Mesothelial cell of epicardium (in vitro differentiated cells): ENCODE measurements around the gene ILDR2. TPM values are rescaled to one million over a fixed set of nuclear protein-coding genes. Genes with fewer than 3 reads are reported as not detected.
A peak's percentile ranks its signal among the peaks of the same experiment; 100 is the strongest.

Source experiments
- DNase-seq, 2 experiments: peaks; one replicate each; pipeline ENCODE4 v3.0.0; 2021; ENCODE audit warnings: low spot score in 2 of 2; ENCODE audit not compliant: unreplicated experiment in 2 of 2
- H3K27ac Mint-ChIP-seq: 2 replicates; pipeline ENCODE4 v1.8.0; 2021; ENCODE audit warnings: mixed read lengths
- H3K27me3 Mint-ChIP-seq: 2 replicates; pipeline ENCODE4 v1.8.0; 2021; ENCODE audit warnings: low read depth, mixed read lengths
- H3K36me3 Mint-ChIP-seq: 2 replicates; pipeline ENCODE4 v1.8.0; 2021; ENCODE audit warnings: mixed read lengths
- H3K4me1 Mint-ChIP-seq: 2 replicates; pipeline ENCODE4 v1.8.0; 2021; ENCODE audit warnings: mixed read lengths
- H3K4me3 Mint-ChIP-seq: 2 replicates; pipeline ENCODE4 v1.8.0; 2021; ENCODE audit warnings: mild to moderate bottlenecking, moderate library complexity, mixed read lengths
- H3K9me3 Mint-ChIP-seq: 2 replicates; pipeline ENCODE4 v1.8.0; 2021; ENCODE audit warnings: mixed read lengths
- total RNA-seq: library from RNA; stranded (reverse); gene quantifications from 3 replicates; pipeline ENCODE4 v1.2.1, GENCODE V29; 2021
- TF ChIP-seq, protein P1 (sequence below): fragments of 200-600 bp; sonication (generic); IDR thresholded peaks from one replicate; pipeline ENCODE4 v1.5.0; 2021; ENCODE audit warnings: antibody characterized with exemption; ENCODE audit not compliant: unreplicated experiment

Gene ILDR2
- total RNA-seq, 1 donor from 2014 or later = 1.1 TPM

DNA sequence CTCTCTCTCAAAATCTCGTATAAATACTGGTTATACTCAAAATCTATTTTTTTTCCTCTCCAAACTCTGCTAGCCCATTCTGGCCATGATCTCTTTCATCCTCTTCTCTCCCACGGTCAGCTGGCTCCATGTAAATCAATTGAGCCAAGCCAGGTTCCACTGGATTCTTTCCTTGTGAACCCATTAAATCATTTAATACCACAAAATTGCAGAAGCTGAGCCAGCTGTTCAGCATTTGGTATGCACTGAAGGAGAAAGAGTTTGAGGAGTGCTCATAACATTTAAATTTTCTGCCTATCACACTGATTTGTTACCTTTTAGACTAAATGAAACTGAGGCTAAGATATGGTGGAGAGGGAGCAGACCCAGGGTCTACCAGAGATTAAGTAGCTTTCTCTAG, 70.2 kb downstream of the ILDR2 start:
- Mint-ChIP-seq H3K27me3 (peaks cover 8% of the 10 kb centered on the region), H3K4me1 (peaks cover 34% of the 10 kb centered on the region), H3K9me3 (no peaks in the 10 kb centered on the region), H3K36me3 (no peaks in the 10 kb centered on the region), H3K4me3 (no peak overlapping the region), H3K27ac (peak overlapping the region; percentile 39)
- TF ChIP-seq, protein P1, sequence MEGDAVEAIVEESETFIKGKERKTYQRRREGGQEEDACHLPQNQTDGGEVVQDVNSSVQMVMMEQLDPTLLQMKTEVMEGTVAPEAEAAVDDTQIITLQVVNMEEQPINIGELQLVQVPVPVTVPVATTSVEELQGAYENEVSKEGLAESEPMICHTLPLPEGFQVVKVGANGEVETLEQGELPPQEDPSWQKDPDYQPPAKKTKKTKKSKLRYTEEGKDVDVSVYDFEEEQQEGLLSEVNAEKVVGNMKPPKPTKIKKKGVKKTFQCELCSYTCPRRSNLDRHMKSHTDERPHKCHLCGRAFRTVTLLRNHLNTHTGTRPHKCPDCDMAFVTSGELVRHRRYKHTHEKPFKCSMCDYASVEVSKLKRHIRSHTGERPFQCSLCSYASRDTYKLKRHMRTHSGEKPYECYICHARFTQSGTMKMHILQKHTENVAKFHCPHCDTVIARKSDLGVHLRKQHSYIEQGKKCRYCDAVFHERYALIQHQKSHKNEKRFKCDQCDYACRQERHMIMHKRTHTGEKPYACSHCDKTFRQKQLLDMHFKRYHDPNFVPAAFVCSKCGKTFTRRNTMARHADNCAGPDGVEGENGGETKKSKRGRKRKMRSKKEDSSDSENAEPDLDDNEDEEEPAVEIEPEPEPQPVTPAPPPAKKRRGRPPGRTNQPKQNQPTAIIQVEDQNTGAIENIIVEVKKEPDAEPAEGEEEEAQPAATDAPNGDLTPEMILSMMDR = no peak
- DNase-seq = no peak

DNA sequence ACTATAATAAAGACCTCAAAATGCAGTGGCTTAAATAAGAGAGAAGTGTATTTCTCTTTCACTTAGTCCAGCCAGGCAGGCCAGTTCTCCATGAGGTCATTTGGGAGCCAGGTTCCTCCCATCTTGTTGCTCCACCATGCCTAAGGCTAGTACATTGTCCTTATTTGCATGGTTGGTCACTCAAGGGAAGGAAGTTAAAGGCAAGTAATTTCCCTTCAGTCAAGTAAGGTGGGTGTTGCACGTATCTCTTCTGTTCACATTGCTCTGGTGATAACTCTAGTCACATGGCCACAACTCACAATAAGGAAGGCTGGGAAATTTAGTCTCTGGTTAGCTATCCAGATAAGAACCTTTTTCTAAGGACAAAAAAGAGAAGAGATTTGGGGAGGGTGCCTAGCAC, 72.1 kb downstream of the ILDR2 start:
- peaks cover 2% of the 10 kb centered on the region for H3K27me3 Mint-ChIP-seq
- no peaks in the 10 kb centered on the region for H3K9me3 Mint-ChIP-seq
- TF ChIP-seq, protein P1 = no peak
- peaks cover 34% of the 10 kb centered on the region for H3K4me1 Mint-ChIP-seq
- H3K36me3 Mint-ChIP-seq = no peaks in the 10 kb centered on the region
- no peak overlapping the region for H3K4me3 Mint-ChIP-seq
- H3K27ac Mint-ChIP-seq = no peak overlapping the region
- no peak for DNase-seq

DNA sequence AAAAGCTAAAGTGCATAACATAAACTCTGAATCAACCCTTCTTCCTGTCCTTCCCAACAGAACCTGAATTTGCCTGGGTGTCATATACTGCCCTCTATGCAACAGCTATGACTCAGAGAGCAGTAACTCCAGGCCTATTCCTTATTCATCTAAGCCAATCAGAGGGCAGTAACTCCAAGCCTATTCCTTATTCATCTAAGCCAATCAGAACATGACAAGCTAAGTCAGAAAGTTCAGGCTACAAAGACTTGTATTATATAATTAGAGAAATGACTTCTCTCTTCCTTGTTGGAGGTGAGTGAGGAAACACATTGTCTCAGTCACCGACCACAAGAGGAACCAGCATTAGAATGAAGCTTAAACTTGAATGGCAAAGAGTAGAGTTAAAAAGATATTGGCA, 73.1 kb downstream of the ILDR2 start:
- H3K36me3 Mint-ChIP-seq = no peaks in the 10 kb centered on the region

DNA sequence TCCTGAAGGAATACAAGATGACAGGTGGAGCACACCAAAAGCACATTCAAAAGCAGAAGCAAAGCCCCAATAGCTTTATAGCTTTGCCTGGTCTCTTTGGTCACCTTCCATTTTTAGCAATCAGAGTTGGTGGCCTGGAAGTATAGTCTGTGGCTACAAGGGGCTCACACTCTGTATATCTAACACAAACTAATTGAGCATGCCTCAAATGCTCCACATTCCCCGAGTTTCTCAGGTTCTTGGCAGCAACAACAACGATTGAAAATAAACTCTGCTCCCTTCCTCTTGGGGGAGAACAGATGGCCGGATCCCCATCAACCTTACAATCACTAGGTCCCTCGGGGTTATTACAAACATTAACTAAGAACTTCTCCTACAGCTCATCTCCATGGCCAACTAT, 74.4 kb downstream of the ILDR2 start:
- peaks cover 24% of the 10 kb centered on the region for H3K4me1 Mint-ChIP-seq
- no peak overlapping the region for H3K27ac Mint-ChIP-seq
- no peak overlapping the region for H3K4me3 Mint-ChIP-seq
- DNase-seq = no peak
- no peaks in the 10 kb centered on the region for H3K36me3 Mint-ChIP-seq
- TF ChIP-seq, protein P1 = no peak
- H3K9me3 Mint-ChIP-seq = peaks cover 10% of the 10 kb centered on the region
- H3K27me3 Mint-ChIP-seq = peaks cover 5% of the 10 kb centered on the region

More for the DNA sequence above, 73.1 kb downstream of the ILDR2 start:
- Mint-ChIP-seq H3K9me3 (peaks cover 5% of the 10 kb centered on the region), H3K27ac (no peak overlapping the region), H3K27me3 (no peaks in the 10 kb centered on the region), H3K4me3 (no peak overlapping the region), H3K4me1 (peaks cover 34% of the 10 kb centered on the region)
- no peak for DNase-seq
- TF ChIP-seq, protein P1 = no peak

DNA sequence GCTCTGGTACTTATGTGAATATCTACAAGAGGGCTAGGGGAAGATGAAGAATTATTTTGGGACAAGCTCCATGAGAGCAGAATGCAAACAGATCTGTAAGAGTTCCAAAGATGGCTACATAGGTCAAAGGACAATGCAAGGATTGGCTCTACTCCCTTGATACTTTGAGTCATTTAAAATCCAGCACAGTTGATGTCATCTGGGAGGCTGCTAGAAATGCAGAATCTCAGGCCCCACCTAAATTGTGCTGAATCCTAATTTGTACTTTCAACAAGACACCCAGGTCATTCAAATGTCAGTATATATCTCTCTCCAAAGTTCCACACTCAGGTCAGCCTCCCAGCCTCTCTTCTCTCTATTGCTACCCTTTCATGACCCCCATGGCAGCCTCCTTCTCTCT, 75.6 kb downstream of the ILDR2 start:
- Mint-ChIP-seq H3K9me3 (peaks cover 10% of the 10 kb centered on the region), H3K36me3 (no peaks in the 10 kb centered on the region), H3K27me3 (peaks cover 13% of the 10 kb centered on the region), H3K4me1 (peaks cover 13% of the 10 kb centered on the region), H3K27ac (no peak overlapping the region), H3K4me3 (no peak overlapping the region)
- DNase-seq = no peak
- TF ChIP-seq, protein P1 = no peak

DNA sequence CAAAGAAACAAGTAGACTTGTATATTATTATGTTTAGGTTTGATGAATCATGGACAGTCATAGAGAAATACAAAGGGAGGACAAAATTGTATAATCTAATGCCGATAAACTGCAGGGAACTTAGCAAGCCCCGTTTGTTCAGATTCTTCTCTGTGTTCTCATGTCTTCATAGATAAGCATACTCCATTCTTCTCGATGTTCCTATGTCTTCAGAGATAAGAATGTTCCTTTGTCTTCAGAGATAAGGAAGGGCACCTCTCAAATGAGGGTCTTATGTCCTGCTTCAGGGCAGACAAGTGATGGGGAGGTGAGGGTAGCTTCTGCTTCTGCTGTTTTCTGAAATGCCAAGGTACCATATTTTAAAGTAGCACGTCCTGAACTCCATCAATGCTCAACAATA, 79.6 kb downstream of the ILDR2 start:
- H3K9me3 Mint-ChIP-seq = peaks cover 10% of the 10 kb centered on the region
- DNase-seq = no peak
- no peaks in the 10 kb centered on the region for H3K36me3 Mint-ChIP-seq
- no peak overlapping the region for H3K4me3 Mint-ChIP-seq
- TF ChIP-seq, protein P1 = no peak
- H3K27ac Mint-ChIP-seq = no peak overlapping the region
- H3K27me3 Mint-ChIP-seq = peaks cover 44% of the 10 kb centered on the region
- H3K4me1 Mint-ChIP-seq = peaks cover under 1% of the 10 kb centered on the region
